Measurements from ENCODE around the gene LRBA.

Gene LRBA

GRCh38 chr4:150589157-150589556 lies 425.9 kb downstream of the LRBA start:
- H3K9ac ChIP-seq (ENCODE audit: low read length): no peak overlapping the region
- peak overlapping the region; percentile 93 for H3K27ac ChIP-seq (ENCODE audit: low read depth, low read length)
- H3K27me3 ChIP-seq (ENCODE audit: control insufficient read depth, insufficient read depth, low read length): no peaks in the 10 kb centered on the region
- peaks cover 11% of the 10 kb centered on the region for H3K4me1 ChIP-seq (ENCODE audit: control insufficient read depth, insufficient read depth, low read length)
- H3K4me3 ChIP-seq (ENCODE audit: low read length): peak overlapping the region; percentile 82
- H3K36me3 ChIP-seq (ENCODE audit: control insufficient read depth, insufficient read depth, low read length): peaks cover 2% of the 10 kb centered on the region

- H3K27ac ChIP-seq (ENCODE audit: low read depth, low read length): peak overlapping the region; percentile 93
- H3K36me3 ChIP-seq (ENCODE audit: control insufficient read depth, insufficient read depth, low read length): peaks cover 10% of the 10 kb centered on the region
- H3K9ac ChIP-seq (ENCODE audit: low read length): no peak overlapping the region
- peaks cover 11% of the 10 kb centered on the region for H3K4me1 ChIP-seq (ENCODE audit: control insufficient read depth, insufficient read depth, low read length)
- no peaks in the 10 kb centered on the region for H3K27me3 ChIP-seq (ENCODE audit: control insufficient read depth, insufficient read depth, low read length)
- H3K4me3 ChIP-seq (ENCODE audit: low read length): peak overlapping the region; percentile 82
Observed at GRCh38 chr4:150588316-150588715, 426.8 kb downstream of the LRBA start.

- H3K4me3 ChIP-seq (ENCODE audit: low read length): peak overlapping the region; percentile 82
- peaks cover 17% of the 10 kb centered on the region for H3K36me3 ChIP-seq (ENCODE audit: control insufficient read depth, insufficient read depth, low read length)
- H3K27me3 ChIP-seq (ENCODE audit: control insufficient read depth, insufficient read depth, low read length): no peaks in the 10 kb centered on the region
- no peak overlapping the region for H3K9ac ChIP-seq (ENCODE audit: low read length)
- H3K27ac ChIP-seq (ENCODE audit: low read depth, low read length): peak overlapping the region; percentile 93
- peaks cover 8% of the 10 kb centered on the region for H3K4me1 ChIP-seq (ENCODE audit: control insufficient read depth, insufficient read depth, low read length)
Observed at GRCh38 chr4:150586162-150586810, 428.8 kb downstream of the LRBA start.

GRCh38 chr4:150585611-150586010 lies 429.5 kb downstream of the LRBA start:
- Histone ChIP-seq H3K36me3 (ENCODE audit: control insufficient read depth, insufficient read depth, low read length) (peaks cover 17% of the 10 kb centered on the region), H3K9ac (ENCODE audit: low read length) (no peak overlapping the region), H3K4me1 (ENCODE audit: control insufficient read depth, insufficient read depth, low read length) (peaks cover 5% of the 10 kb centered on the region), H3K27me3 (ENCODE audit: control insufficient read depth, insufficient read depth, low read length) (no peaks in the 10 kb centered on the region), H3K27ac (ENCODE audit: low read depth, low read length) (peak overlapping the region; percentile 93), H3K4me3 (ENCODE audit: low read length) (peak overlapping the region; percentile 82)

GRCh38 chr4:150584111-150584915 lies 430.8 kb downstream of the LRBA start:
- H3K36me3 ChIP-seq (ENCODE audit: control insufficient read depth, insufficient read depth, low read length): peaks cover 15% of the 10 kb centered on the region
- no peaks in the 10 kb centered on the region for H3K27me3 ChIP-seq (ENCODE audit: control insufficient read depth, insufficient read depth, low read length)
- peak overlapping the region; percentile 82 for H3K4me3 ChIP-seq (ENCODE audit: low read length)
- no peaks in the 10 kb centered on the region for H3K4me1 ChIP-seq (ENCODE audit: control insufficient read depth, insufficient read depth, low read length)
- H3K9ac ChIP-seq (ENCODE audit: low read length): peak overlapping the region; percentile 89
- peak overlapping the region; percentile 90 for H3K27ac ChIP-seq (ENCODE audit: low read depth, low read length)

- H3K4me3 ChIP-seq (ENCODE audit: low read length): peak overlapping the region; percentile 82
- peak overlapping the region; percentile 90 for H3K27ac ChIP-seq (ENCODE audit: low read depth, low read length)
- no peaks in the 10 kb centered on the region for H3K27me3 ChIP-seq (ENCODE audit: control insufficient read depth, insufficient read depth, low read length)
- H3K36me3 ChIP-seq (ENCODE audit: control insufficient read depth, insufficient read depth, low read length): peaks cover 15% of the 10 kb centered on the region
- H3K9ac ChIP-seq (ENCODE audit: low read length): peak overlapping the region; percentile 89
- H3K4me1 ChIP-seq (ENCODE audit: control insufficient read depth, insufficient read depth, low read length): no peaks in the 10 kb centered on the region
Observed at GRCh38 chr4:150583287-150584110, 431.6 kb downstream of the LRBA start.

GRCh38 chr4:150582873-150583286 lies 432.2 kb downstream of the LRBA start:
- peak overlapping the region; percentile 82 for H3K4me3 ChIP-seq (ENCODE audit: low read length)
- H3K4me1 ChIP-seq (ENCODE audit: control insufficient read depth, insufficient read depth, low read length): no peaks in the 10 kb centered on the region
- H3K36me3 ChIP-seq (ENCODE audit: control insufficient read depth, insufficient read depth, low read length): peaks cover 15% of the 10 kb centered on the region
- H3K27me3 ChIP-seq (ENCODE audit: control insufficient read depth, insufficient read depth, low read length): no peaks in the 10 kb centered on the region
- H3K9ac ChIP-seq (ENCODE audit: low read length): peak overlapping the region; percentile 89
- H3K27ac ChIP-seq (ENCODE audit: low read depth, low read length): peak overlapping the region; percentile 90

GRCh38 chr4:150582146-150582872 lies 432.8 kb downstream of the LRBA start, which contains the start of gene MAB21L2:
Gene MAB21L2, plus strand, starts transcription at chr4:150582151. Its CDS starts 879 bp downstream, at chr4:150583030.
- H3K9ac ChIP-seq (ENCODE audit: low read length): peak within 1 kb of the TSS; percentile 89
- no peaks in the 10 kb centered on the region for H3K4me1 ChIP-seq (ENCODE audit: control insufficient read depth, insufficient read depth, low read length)

GRCh38 chr4:150581641-150582051 lies 433.4 kb downstream of the LRBA start:
- Histone ChIP-seq H3K4me3 (ENCODE audit: low read length) (peak overlapping the region; percentile 82), H3K36me3 (ENCODE audit: control insufficient read depth, insufficient read depth, low read length) (peaks cover 15% of the 10 kb centered on the region), H3K9ac (ENCODE audit: low read length) (no peak overlapping the region), H3K4me1 (ENCODE audit: control insufficient read depth, insufficient read depth, low read length) (peaks cover 2% of the 10 kb centered on the region), H3K27me3 (ENCODE audit: control insufficient read depth, insufficient read depth, low read length) (no peaks in the 10 kb centered on the region), H3K27ac (ENCODE audit: low read depth, low read length) (peak overlapping the region; percentile 93)

More at GRCh38 chr4:150582146-150582872, 432.8 kb downstream of the LRBA start, which contains the start of gene MAB21L2:
- no peaks in the 10 kb centered on the region for H3K27me3 ChIP-seq (ENCODE audit: control insufficient read depth, insufficient read depth, low read length)
- peak within 1 kb of the TSS; percentile 93 for H3K27ac ChIP-seq (ENCODE audit: low read depth, low read length)
- H3K4me3 ChIP-seq (ENCODE audit: low read length): peak within 1 kb of the TSS; percentile 82
- H3K36me3 ChIP-seq (ENCODE audit: control insufficient read depth, insufficient read depth, low read length): peaks cover 15% of the 10 kb centered on the region

GRCh38 chr4:150581056-150581605 lies 434.0 kb downstream of the LRBA start:
- peaks cover 6% of the 10 kb centered on the region for H3K4me1 ChIP-seq (ENCODE audit: control insufficient read depth, insufficient read depth, low read length)
- peaks cover 15% of the 10 kb centered on the region for H3K36me3 ChIP-seq (ENCODE audit: control insufficient read depth, insufficient read depth, low read length)
- H3K27ac ChIP-seq (ENCODE audit: low read depth, low read length): peak overlapping the region; percentile 93
- H3K27me3 ChIP-seq (ENCODE audit: control insufficient read depth, insufficient read depth, low read length): no peaks in the 10 kb centered on the region
- peak overlapping the region; percentile 82 for H3K4me3 ChIP-seq (ENCODE audit: low read length)
- no peak overlapping the region for H3K9ac ChIP-seq (ENCODE audit: low read length)

- H3K4me3 ChIP-seq (ENCODE audit: low read length): peak overlapping the region; percentile 82
- peaks cover 11% of the 10 kb centered on the region for H3K4me1 ChIP-seq (ENCODE audit: control insufficient read depth, insufficient read depth, low read length)
- H3K9ac ChIP-seq (ENCODE audit: low read length): no peak overlapping the region
- no peaks in the 10 kb centered on the region for H3K27me3 ChIP-seq (ENCODE audit: control insufficient read depth, insufficient read depth, low read length)
- H3K27ac ChIP-seq (ENCODE audit: low read depth, low read length): peak overlapping the region; percentile 93
- H3K36me3 ChIP-seq (ENCODE audit: control insufficient read depth, insufficient read depth, low read length): peaks cover 15% of the 10 kb centered on the region
Observed at GRCh38 chr4:150580306-150580705, 434.8 kb downstream of the LRBA start.

Data from rectal smooth muscle tissue (tissue), 1 donor.